ENCODE data around the gene UNK. TPM values are rescaled to one million over a fixed set of nuclear protein-coding genes. Genes with fewer than 3 reads are reported as not detected.

The UNK gene
- total RNA-seq, 1 experiment from 2014 or later, result 27.8 TPM

DNA sequence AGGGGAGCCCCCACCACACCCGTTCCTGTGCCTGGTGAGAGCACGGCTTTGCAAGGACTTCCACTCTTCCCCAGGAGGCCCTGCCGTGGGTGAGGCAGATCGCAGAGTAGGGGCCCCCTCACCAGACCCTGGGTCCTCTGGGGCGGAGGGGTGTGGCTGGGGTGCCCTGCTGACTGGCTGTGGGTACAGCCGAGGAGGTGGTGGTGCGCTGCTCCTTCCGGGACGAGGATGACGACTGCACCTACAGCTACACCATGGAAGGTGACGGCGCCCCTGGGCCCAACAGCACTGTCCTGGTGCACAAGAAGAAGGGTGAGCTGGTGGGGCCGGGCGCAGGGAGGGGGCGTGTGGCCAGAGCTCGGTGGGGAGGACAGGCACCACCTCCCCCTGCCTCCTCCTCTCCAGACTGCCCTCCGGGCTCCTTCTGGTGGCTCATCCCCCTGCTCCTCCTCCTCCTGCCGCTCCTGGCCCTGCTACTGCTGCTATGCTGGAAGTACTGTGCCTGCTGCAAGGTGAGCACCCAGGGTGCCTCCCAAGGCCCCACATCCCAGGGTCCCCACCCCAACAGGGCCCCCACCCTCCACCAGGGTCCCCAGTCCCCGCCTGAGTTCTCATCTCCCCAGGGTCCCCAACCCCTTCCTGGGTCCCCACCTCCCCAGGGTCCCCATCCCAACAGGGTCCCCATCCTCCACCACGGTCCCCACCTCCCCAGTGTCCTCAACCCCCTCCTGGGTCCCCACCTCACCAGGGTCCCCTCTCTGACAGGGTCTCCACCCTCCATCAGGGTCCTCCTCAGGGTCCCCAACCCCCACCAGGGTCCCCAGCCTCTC, 47.3 kb upstream of the UNK start:
- Histone ChIP-seq H3K4me2 (no peak overlapping the region), H3K27ac (no peak overlapping the region), H3K79me2 (ENCODE audit: low read depth) (no peaks in the 10 kb centered on the region), H3K4me3 (no peak overlapping the region), H3K27me3 (ENCODE audit: insufficient read depth, low read depth) (no peaks in the 10 kb centered on the region), H3F3A (ENCODE audit: insufficient read depth, low read depth) (peaks cover 17% of the 10 kb centered on the region), H3K4me1 (replicated peaks; ENCODE audit: insufficient read depth) (no peaks in the 10 kb centered on the region), H4K20me1 (ENCODE audit: insufficient read depth) (no peaks in the 10 kb centered on the region; the same call in none of the 2 replicates), H2AFZ (no peak overlapping the region), H3K9me3 (ENCODE audit: insufficient read depth, low read depth) (no peaks in the 10 kb centered on the region), H3K9me2 (ENCODE audit: insufficient read depth) (no peaks in the 10 kb centered on the region), H3K36me3 (ENCODE audit: low read depth) (0 out of 2 replicates have a peak, but pooled peaks cover 4% of the 10 kb centered on the region)
- ChIA-PET CTCF (interaction anchor here (0.6 to 0.7 kb wide), 2 partner anchors 30 to 137 kb away, joined by 3 to 4 read pairs; no protein-coding TSS in a partner anchor), POLR2A (ENCODE audit: unreplicated experiment) (interaction anchor here (0.6 to 0.8 kb wide), 2 partner anchors 14 to 23 kb away, joined by 6 to 19 read pairs; no protein-coding TSS in a partner anchor)
- intact Hi-C loops (cut with micrococcal nuclease; ENCODE audit: unreplicated experiment), result no loop called here
- no TSS peak for BruUV-seq (replicated peaks)
- TF ChIP-seq, protein P1, sequence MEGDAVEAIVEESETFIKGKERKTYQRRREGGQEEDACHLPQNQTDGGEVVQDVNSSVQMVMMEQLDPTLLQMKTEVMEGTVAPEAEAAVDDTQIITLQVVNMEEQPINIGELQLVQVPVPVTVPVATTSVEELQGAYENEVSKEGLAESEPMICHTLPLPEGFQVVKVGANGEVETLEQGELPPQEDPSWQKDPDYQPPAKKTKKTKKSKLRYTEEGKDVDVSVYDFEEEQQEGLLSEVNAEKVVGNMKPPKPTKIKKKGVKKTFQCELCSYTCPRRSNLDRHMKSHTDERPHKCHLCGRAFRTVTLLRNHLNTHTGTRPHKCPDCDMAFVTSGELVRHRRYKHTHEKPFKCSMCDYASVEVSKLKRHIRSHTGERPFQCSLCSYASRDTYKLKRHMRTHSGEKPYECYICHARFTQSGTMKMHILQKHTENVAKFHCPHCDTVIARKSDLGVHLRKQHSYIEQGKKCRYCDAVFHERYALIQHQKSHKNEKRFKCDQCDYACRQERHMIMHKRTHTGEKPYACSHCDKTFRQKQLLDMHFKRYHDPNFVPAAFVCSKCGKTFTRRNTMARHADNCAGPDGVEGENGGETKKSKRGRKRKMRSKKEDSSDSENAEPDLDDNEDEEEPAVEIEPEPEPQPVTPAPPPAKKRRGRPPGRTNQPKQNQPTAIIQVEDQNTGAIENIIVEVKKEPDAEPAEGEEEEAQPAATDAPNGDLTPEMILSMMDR (conservative IDR thresholded peaks at IDR 0.05), result no peak
- no peak for TF ChIP-seq EZH2 (IDR thresholded peaks at IDR 0.05; ENCODE audit: low read depth)
- DNase-seq, result no peak

DNA sequence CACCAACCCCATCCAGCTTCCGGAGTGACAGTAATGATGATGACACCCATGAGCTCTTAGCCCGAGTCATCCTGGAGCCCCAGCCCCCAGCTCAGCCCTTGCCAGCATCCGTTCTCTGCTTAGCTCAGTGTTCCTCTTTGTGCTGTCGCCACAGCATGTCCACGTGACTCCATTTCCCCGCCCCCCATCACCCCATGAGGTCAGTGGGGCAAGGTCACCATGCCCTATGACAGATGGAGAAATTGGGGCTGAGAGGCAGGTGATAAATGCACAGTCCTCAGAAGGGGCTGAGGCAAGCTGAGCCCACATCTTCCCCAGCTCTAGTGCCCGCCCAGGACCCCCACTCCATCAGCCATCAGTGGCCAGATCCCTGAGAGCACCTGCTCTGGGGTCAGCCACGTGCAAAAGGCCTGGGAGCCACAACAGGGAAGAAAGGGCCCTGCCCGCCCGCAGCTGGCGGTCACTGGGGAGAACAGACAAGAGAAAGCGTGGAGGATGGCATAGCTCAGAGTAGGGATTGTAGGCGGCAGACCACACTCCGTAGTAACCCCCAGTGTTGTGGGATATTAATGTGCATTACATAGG, 46.3 kb upstream of the UNK start:
- peaks cover 17% of the 10 kb centered on the region for H3F3A ChIP-seq (ENCODE audit: insufficient read depth, low read depth)
- ChIA-PET POLR2A (ENCODE audit: unreplicated experiment) (interaction anchor here (0.6 kb wide), 2 partner anchors 24 to 1062 kb away, joined by 5 to 19 read pairs; no protein-coding TSS in a partner anchor), CTCF (interaction anchor here (0.6 to 1.1 kb wide), 4 partner anchors 8 to 313 kb away, joined by 3 to 4 read pairs (median 4); no protein-coding TSS in a partner anchor)
- H2AFZ ChIP-seq, result no peak overlapping the region
- no peaks in the 10 kb centered on the region for H3K9me2 ChIP-seq (ENCODE audit: insufficient read depth)
- 0 out of 2 replicates have a peak, but pooled peaks cover 4% of the 10 kb centered on the region for H3K36me3 ChIP-seq (ENCODE audit: low read depth)
- BruUV-seq (replicated peaks), result no TSS peak
- no peaks in the 10 kb centered on the region for H3K9me3 ChIP-seq (ENCODE audit: insufficient read depth, low read depth)
- H3K4me1 ChIP-seq (replicated peaks; ENCODE audit: insufficient read depth), result no peaks in the 10 kb centered on the region
- no peak for DNase-seq
- H3K79me2 ChIP-seq (ENCODE audit: low read depth), result no peaks in the 10 kb centered on the region
- H3K4me2 ChIP-seq, result no peak overlapping the region
- no peak for TF ChIP-seq EZH2 (IDR thresholded peaks at IDR 0.05; ENCODE audit: low read depth)
- TF ChIP-seq, protein P1 (conservative IDR thresholded peaks at IDR 0.05), result no peak
- H3K4me3 ChIP-seq, result no peak overlapping the region
- no peak overlapping the region for H3K27ac ChIP-seq
- no peaks in the 10 kb centered on the region for H3K27me3 ChIP-seq (ENCODE audit: insufficient read depth, low read depth)
- intact Hi-C loops (cut with micrococcal nuclease; ENCODE audit: unreplicated experiment), result no loop called here
- H4K20me1 ChIP-seq (ENCODE audit: insufficient read depth), result peaks cover 5% of the 10 kb centered on the region

DNA sequence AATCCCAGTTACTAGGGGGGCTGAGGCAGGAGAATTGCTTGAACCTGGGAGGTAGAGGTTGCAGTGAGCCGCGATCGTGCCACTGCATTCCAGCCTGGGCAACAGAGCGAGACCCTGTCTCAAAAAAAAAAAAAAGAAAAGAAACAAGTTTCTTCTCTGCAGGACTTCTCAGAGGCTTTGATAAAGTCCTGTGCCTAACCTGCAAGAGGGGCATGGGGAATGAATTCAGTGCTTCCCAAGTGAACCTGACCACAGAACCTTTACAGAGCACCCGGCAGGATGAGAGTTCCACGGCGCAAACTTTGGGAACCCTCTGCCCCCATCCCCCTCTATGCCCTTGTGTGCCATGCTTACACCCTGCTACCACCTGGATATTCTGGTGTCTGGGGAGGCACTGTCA, 45.4 kb upstream of the UNK start:
- H3K36me3 ChIP-seq (ENCODE audit: low read depth), result 0 out of 2 replicates have a peak, but pooled peaks cover 4% of the 10 kb centered on the region
- no peak overlapping the region for H3K4me3 ChIP-seq
- H3K4me1 ChIP-seq (replicated peaks; ENCODE audit: insufficient read depth), result no peaks in the 10 kb centered on the region
- intact Hi-C loops (cut with micrococcal nuclease; ENCODE audit: unreplicated experiment), result no loop called here
- peaks cover 20% of the 10 kb centered on the region for H3F3A ChIP-seq (ENCODE audit: insufficient read depth, low read depth)
- DNase-seq, result no peak
- CTCF ChIA-PET, result interaction anchor here (1.1 kb wide), 1 partner anchor 59 kb away, joined by 3 read pairs; no protein-coding TSS in a partner anchor
- H3K27me3 ChIP-seq (ENCODE audit: insufficient read depth, low read depth), result no peaks in the 10 kb centered on the region
- no peak overlapping the region for H3K4me2 ChIP-seq
- POLR2A ChIA-PET (ENCODE audit: unreplicated experiment), result no interaction called here
- H3K27ac ChIP-seq, result no peak overlapping the region
- TF ChIP-seq EZH2 (IDR thresholded peaks at IDR 0.05; ENCODE audit: low read depth), result no peak
- H4K20me1 ChIP-seq (ENCODE audit: insufficient read depth), result peaks cover 6% of the 10 kb centered on the region
- BruUV-seq (replicated peaks), result no TSS peak
- no peaks in the 10 kb centered on the region for H3K9me2 ChIP-seq (ENCODE audit: insufficient read depth)
- H3K9me3 ChIP-seq (ENCODE audit: insufficient read depth, low read depth), result no peaks in the 10 kb centered on the region
- no peaks in the 10 kb centered on the region for H3K79me2 ChIP-seq (ENCODE audit: low read depth)
- H2AFZ ChIP-seq, result no peak overlapping the region
